GM23338 (cell line): Measurements from ENCODE around the gene ATP1B2. TPM values are rescaled to one million over a fixed set of nuclear protein-coding genes. Genes with fewer than 3 reads are reported as not detected.
A peak's percentile ranks its signal among the peaks of the same experiment; 100 is the strongest.

ENCODE experiments used
- ATAC-seq: fragments of 200-7000 bp; cut with Tn5 transposase; 3 replicates; pipeline ENCODE4 v1.9.1; 2020
- DNase-seq: peaks from one replicate; pipeline ENCODE4 v3.0.0-alpha.2; 2015; ENCODE audit warnings: low spot score
- H2AFZ ChIP-seq: fragments of 200-600 bp; sonication (generic); 2 replicates; pipeline ENCODE4 v1.8.0; 2016; ENCODE audit warnings: antibody characterized with exemption, mild to moderate bottlenecking, moderate library complexity
- H3F3A ChIP-seq: fragments of 200-600 bp; sonication (generic); replicated peaks from 2 replicates; pipeline ENCODE4 v1.8.0; 2017; ENCODE audit warnings: antibody characterized with exemption, mixed run types, low read depth
- H3K27ac ChIP-seq: fragments of 200-600 bp; sonication (generic); 2 replicates; pipeline ENCODE4 v1.6.1; 2016; ENCODE audit warnings: low read depth
- H3K27me3 ChIP-seq: fragments of 200-600 bp; sonication (generic); 2 replicates; pipeline ENCODE4 v1.8.0; 2016; ENCODE audit warnings: mild to moderate bottlenecking, mixed run types, moderate library complexity; ENCODE audit not compliant: insufficient read depth
- H3K36me3 ChIP-seq: fragments of 200-600 bp; sonication (generic); 2 replicates; pipeline ENCODE4 v1.8.0; 2016; ENCODE audit warnings: mild to moderate bottlenecking; ENCODE audit not compliant: insufficient read depth
- H3K4me1 ChIP-seq: fragments of 200-600 bp; sonication (generic); 2 replicates; pipeline ENCODE4 v1.8.0; 2016; ENCODE audit warnings: mild to moderate bottlenecking, moderate library complexity; ENCODE audit not compliant: insufficient read depth
- H3K4me2 ChIP-seq: fragments of 200-600 bp; sonication (generic); 2 replicates; pipeline ENCODE4 v1.7.1; 2017; ENCODE audit warnings: mixed run types
- H3K4me3 ChIP-seq: fragments of 200-600 bp; sonication (generic); 2 replicates; pipeline ENCODE4 v1.6.1; 2016; ENCODE audit warnings: mixed run types
- H3K79me2 ChIP-seq: fragments of 200-600 bp; sonication (generic); replicated peaks from 2 replicates; pipeline ENCODE4 v1.8.0; 2017; ENCODE audit warnings: mild to moderate bottlenecking; ENCODE audit not compliant: insufficient read depth
- H3K9me2 ChIP-seq: fragments of 200-600 bp; sonication (generic); 2 replicates; pipeline ENCODE4 v1.8.0; 2017; ENCODE audit not compliant: insufficient read depth
- H4K20me1 ChIP-seq: fragments of 200-600 bp; sonication (generic); replicated peaks from 2 replicates; pipeline ENCODE4 v1.8.0; 2017; ENCODE audit warnings: mild to moderate bottlenecking; ENCODE audit not compliant: insufficient read depth
- H3K27ac Mint-ChIP-seq: 2 replicates; pipeline ENCODE4 v1.8.0; 2020; ENCODE audit warnings: inconsistent platforms, mild to moderate bottlenecking, moderate library complexity, mixed read lengths
- H3K27me3 Mint-ChIP-seq: 3 replicates; pipeline ENCODE4 v1.8.0; 2022; ENCODE audit warnings: low read depth, mild to moderate bottlenecking, moderate library complexity, mixed read lengths, inconsistent platforms; ENCODE audit not compliant: insufficient read depth, poor library complexity
- H3K36me3 Mint-ChIP-seq: 3 replicates; pipeline ENCODE4 v1.8.0; 2021; ENCODE audit warnings: low read depth, mild to moderate bottlenecking, inconsistent platforms, moderate library complexity, mixed read lengths
- H3K4me1 Mint-ChIP-seq: 3 replicates; pipeline ENCODE4 v1.8.0; 2020; ENCODE audit warnings: mild to moderate bottlenecking, inconsistent platforms, mixed read lengths
- H3K4me3 Mint-ChIP-seq: 3 replicates; pipeline ENCODE4 v1.8.0; 2021; ENCODE audit warnings: moderate library complexity, mild to moderate bottlenecking, inconsistent platforms, mixed read lengths
- H3K9me3 Mint-ChIP-seq: 3 replicates; pipeline ENCODE4 v1.8.0; 2020; ENCODE audit warnings: moderate library complexity, mild to moderate bottlenecking, inconsistent platforms, mixed read lengths
- CREB1 ChIP-seq: fragments of 250-450 bp; sonication (Bioruptor Pico); IDR thresholded peaks from 2 replicates; pipeline ENCODE4 v1.5.0; 2020; ENCODE audit warnings: low read depth, mild to moderate bottlenecking, moderate library complexity
- CTCF ChIP-seq, 2 experiments: fragments of 200-600 bp in 1 of 2; sonication (generic) in 1 of 2; conservative IDR thresholded peaks; 2 replicates each; pipeline versions ENCODE4 v1.5.1 to v1.6.1; 2016 to 2017; ENCODE audit warnings: antibody characterized with exemption in 2 of 2, low read depth in 2 of 2, mild to moderate bottlenecking in 2 of 2, moderate library complexity in 1 of 2
- ETS1 ChIP-seq: IDR thresholded peaks from 2 replicates; pipeline ENCODE4 v1.6.1; 2016; ENCODE audit warnings: antibody characterized with exemption
- EZH2phosphoT487 ChIP-seq: fragments of 200-600 bp; sonication (generic); IDR thresholded peaks from one replicate; pipeline ENCODE4 v1.8.1; 2018; ENCODE audit warnings: antibody characterized with exemption; ENCODE audit not compliant: unreplicated experiment
- JUNB ChIP-seq: IDR thresholded peaks from one replicate; pipeline ENCODE4 v1.6.1; 2016; ENCODE audit warnings: antibody characterized with exemption; ENCODE audit not compliant: unreplicated experiment
- REST ChIP-seq: IDR thresholded peaks from one replicate; pipeline ENCODE4 v1.6.1; 2018; ENCODE audit warnings: antibody characterized with exemption; ENCODE audit not compliant: unreplicated experiment
- STAT1 ChIP-seq: IDR thresholded peaks from one replicate; pipeline ENCODE4 v1.6.1; 2016; ENCODE audit warnings: antibody characterized with exemption; ENCODE audit not compliant: unreplicated experiment
- ZNF114 ChIP-seq: fragments of 250-450 bp; sonication (Bioruptor Pico); IDR thresholded peaks from 2 replicates; pipeline ENCODE4 v1.5.0; 2020; ENCODE audit warnings: mild to moderate bottlenecking, moderate library complexity
- ZNF331 ChIP-seq: fragments of 250-450 bp; sonication (Bioruptor Pico); IDR thresholded peaks from 2 replicates; pipeline ENCODE4 v1.5.0; 2020; ENCODE audit warnings: low read depth, mild to moderate bottlenecking, moderate library complexity
- ZNF462 ChIP-seq: fragments of 250-450 bp; sonication (Bioruptor Pico); IDR thresholded peaks from 2 replicates; pipeline ENCODE4 v1.5.0; 2020; ENCODE audit warnings: mild to moderate bottlenecking, moderate library complexity
- polyA plus RNA-seq: library from polyadenylated mRNA; unstranded; fragments of >200 nt; fragmentation: Nextera tagmentation; extraction: Ambion mirVana; gene quantifications from 2 replicates; pipeline ENCODE4 v1.2.1, GENCODE V29; 2016
- total RNA-seq: library from RNA; depleted of rRNA; stranded (reverse); fragments of >200 nt; shearing (Covaris generic); gene quantifications from 2 replicates; pipeline ENCODE4 v1.2.3, GENCODE V29; 2014

Gene ATP1B2
- total and polyA plus RNA-seq, 2 experiments from 2014 or later = 14.9 to 33.1 TPM

GRCh38 chr17:7626307-7626706 lies 24.4 kb upstream of the ATP1B2 start (continued):
- no peak for TF ChIP-seq CTCF (conservative IDR thresholded peaks at IDR 0.05; ENCODE audit: low read depth in 2 of 2)

- Mint-ChIP-seq H3K4me3 (peak overlapping the region; percentile 90), H3K4me1 (peaks cover 9% of the 10 kb centered on the region), H3K27ac (peak overlapping the region; percentile 93), H3K36me3 (peaks cover 13% of the 10 kb centered on the region; the same call in 2 of the 3 replicates), H3K9me3 (no peaks in the 10 kb centered on the region), H3K27me3 (peaks cover 13% of the 10 kb centered on the region)
- Histone ChIP-seq H3K4me2 (peak overlapping the region; percentile 90), H4K20me1 (no peaks in the 10 kb centered on the region), H3K36me3 (no peaks in the 10 kb centered on the region), H2AFZ (peak overlapping the region; percentile 97; the same call in 1 of the 2 replicates), H3K79me2 (peaks cover 4% of the 10 kb centered on the region; the same call in 1 of the 2 replicates), H3F3A (peaks cover 12% of the 10 kb centered on the region; the same call in 1 of the 2 replicates), H3K4me1 (peaks cover 7% of the 10 kb centered on the region), H3K27ac (peak overlapping the region; percentile 99), H3K9me2 (no peaks in the 10 kb centered on the region), H3K4me3 (peak overlapping the region; percentile 97), H3K27me3 (no peaks in the 10 kb centered on the region)
- DNase-seq (no peak), ATAC-seq (peak; percentile 8; the same call in 2 of the 3 replicates)
- TF ChIP-seq STAT1 (no peak), ZNF331 (CRISPR knock-in tag) (no peak), CTCF (conservative IDR thresholded peaks at IDR 0.05; ENCODE audit: low read depth in 2 of 2) (no peak), REST (no peak), ZNF462 (no peak), CREB1 (CRISPR knock-in tag) (no peak), ZNF114 (CRISPR knock-in tag) (no peak), ETS1 (no peak), EZH2phosphoT487 (no peak), JUNB (no peak)
Observed at GRCh38 chr17:7626956-7627249, 23.8 kb upstream of the ATP1B2 start.
